GM18526 (cell line): Measurements from ENCODE around the gene ATP1A4.

Source experiments
- POLR2A ChIP-seq: IDR thresholded peaks from 3 replicates; pipeline ENCODE4 v1.6.1; 2011; ENCODE audit not compliant: insufficient read length; ENCODE audit errors: extremely low read depth

Gene ATP1A4

DNA sequence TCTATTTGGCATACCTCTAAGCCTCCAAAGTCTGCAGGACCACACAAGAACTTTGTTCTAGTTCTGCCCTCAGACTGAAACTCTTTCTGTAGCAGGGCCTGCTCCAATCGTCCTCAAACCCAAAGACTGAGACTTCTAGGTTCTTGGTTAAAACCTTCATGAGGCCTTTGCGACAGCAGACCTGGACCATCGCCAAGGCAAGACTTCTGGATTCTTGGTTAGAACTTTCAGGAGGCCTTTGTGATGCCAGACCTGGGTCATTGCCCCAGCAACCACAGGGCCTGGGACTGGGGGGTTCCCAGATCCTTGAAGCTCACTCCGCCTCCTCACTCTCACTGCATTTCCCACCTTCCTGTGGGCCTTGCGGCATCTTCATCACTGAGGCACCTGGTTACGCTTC is at the start of gene ATP1A4:
Gene ATP1A4 (plus strand): TSS at position 301 of the 400 bp plus-strand sequence. CDS start 438 bp downstream, outside the sequence.
- no peak for TF ChIP-seq POLR2A

DNA sequence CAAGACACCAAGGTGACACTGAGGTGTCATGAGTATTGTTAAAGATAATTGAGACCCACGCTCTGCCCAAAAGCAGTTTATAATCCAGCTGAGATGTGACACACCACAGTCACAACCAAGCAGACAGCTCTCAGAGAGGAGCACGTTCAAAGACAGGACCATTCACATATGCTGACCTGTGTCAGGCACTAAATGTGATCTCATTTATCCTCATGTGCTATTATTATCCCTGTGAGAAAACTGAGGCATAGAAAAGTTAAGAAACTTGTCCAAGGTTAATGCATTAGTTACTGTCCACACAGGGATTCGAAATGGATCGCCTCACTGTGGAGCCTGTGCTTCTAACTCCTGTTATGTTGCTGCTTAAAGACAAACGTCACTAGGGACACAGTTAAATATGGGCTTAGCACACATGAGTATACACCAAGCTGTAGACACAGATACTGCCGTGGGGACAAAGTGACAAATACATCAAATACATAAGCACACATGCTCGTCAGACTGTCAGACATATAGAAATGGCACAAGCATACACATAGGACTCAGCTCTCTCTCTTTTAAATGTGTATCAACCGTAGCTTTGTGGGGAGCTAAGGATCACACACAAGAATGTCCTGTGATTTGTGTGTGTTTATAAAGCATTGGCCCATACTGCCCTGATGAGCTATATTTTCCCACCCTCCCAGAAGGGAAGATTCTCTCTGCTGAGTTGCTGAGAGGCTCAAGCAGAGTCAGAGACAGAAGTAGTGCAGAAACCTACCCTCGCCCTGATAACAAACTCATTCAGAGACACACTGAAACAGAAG is 49.5 kb upstream of the ATP1A4 start:
- no peak for TF ChIP-seq POLR2A

DNA sequence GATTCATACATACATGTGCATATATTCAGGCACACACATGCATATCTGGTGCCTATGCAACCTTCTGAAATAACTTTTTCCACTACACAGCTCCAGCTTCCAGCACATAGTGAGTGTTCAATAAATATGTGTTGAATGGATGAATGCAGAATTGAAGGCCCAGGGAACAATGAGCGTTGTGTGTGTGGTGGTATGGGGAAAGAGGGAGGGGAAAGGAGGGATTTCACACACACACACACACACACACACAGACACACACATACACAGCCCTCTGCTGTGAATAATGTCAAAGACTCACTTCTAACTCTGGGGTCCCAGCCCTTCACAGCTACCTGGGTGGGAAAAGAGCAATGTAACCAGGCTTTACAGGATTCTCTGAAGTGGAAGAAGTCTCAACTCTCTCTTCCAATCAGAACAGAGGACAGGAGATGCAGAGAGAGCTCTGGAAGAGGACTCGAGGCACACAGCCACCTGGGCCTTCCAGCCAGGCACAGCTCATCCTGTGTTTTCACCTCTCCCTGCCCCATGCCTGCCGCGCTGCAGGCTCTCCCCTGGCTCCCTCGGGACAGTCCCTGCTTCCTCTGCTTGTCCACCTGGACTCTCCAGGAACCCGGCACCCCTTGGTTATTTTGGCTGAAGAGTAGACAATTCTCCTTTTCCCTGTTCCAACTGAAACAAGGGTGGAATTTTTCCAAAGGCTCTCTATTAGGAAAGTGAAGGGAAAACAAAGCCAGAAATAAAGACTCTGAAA is 47.6 kb upstream of the ATP1A4 start:
- no peak for TF ChIP-seq POLR2A

DNA sequence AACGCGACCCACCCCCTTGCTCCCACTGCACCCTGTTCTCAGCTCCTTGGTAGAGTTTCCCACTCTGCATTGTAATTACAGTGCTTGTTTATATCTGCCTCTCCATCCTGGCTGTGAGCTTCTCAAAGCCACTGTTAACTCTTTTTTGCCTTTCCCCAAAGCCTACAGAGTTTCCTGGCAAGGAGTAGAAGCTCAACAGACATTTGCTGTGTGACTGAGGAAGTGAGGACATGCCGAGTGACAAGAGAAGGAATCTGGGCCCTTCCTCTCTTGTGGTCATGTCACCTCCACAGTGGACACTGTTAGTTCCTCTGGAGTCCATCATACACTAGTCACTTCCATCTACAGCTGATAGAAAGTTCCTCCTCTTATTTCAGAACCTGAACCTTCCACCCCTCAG is 46.9 kb upstream of the ATP1A4 start:
- no peak for TF ChIP-seq POLR2A

DNA sequence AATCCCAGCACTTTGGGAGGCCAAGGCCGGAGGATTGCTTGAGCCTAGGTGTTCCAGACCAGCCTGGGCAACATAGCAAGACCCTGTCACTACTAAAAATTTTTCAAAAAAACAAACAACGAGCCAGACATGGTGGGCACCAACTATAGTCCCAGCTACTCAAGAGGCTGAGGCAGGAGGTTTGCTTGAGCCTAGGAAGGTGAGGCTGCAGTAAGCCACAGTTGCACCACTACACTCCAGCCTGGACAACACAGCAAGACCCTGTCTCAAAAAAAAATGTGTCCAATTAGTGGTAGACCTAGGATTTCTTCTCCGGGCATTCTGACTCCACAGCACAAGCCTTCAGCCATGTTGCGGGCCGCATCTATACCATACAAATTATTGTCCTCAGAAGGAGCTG is 46.2 kb upstream of the ATP1A4 start:
- no peak for TF ChIP-seq POLR2A

DNA sequence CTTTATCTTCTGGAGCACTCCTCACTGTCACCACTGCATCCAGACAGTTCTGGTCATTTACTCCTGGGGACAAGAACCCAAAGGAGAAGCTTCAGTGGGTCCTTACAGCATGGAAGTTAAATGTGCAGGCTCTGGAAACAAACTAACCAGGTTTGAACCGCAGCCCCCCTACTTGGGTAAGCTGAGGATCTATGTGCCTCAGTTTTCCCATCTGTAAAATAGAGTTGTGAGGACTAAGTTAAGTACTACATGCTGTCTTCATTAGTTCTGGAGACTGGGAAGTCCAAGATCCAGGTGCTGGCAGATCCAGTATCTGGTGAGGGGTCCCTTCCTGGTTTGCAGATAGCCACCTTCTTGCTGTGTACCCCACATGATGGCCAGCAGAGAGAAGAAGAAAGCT is 43.9 kb upstream of the ATP1A4 start:
- no peak for TF ChIP-seq POLR2A

DNA sequence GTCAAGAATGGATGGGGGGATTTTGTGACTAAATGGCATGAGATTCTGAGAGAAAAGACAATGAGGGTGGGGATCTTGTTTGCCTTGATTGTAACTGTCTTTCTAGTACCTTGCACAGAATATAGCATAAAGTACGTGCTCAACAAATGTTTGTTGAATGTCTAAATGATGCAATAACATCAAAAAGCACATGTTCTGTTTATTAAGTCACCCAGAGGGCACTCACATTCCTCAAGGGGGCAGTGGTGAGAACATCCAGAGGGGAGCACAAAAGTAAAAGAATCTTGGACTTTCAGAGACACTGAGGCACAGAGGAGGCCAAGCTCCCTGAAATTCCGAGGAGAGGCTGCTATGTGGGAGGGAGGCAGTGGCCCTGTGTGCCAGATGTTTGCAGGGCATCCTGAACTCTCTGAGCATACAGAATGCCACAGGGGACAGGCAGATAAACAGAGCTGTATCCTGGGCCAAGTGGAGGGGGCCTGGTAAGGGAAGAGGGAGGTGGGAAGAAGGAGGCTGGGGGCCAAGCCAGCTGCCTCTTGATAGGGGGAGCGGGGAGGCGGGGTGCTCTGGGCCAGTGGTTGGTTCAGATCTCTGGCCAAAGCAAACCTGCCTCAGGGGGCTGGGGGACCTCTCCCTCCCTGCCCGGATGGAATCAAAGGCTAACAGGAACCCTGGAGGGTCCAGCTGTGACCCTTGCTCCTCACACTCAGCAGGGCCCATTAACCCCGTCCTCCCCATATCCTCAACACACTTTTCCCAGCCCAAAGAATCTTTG is 42.3 kb upstream of the ATP1A4 start:
- TF ChIP-seq POLR2A = no peak

DNA sequence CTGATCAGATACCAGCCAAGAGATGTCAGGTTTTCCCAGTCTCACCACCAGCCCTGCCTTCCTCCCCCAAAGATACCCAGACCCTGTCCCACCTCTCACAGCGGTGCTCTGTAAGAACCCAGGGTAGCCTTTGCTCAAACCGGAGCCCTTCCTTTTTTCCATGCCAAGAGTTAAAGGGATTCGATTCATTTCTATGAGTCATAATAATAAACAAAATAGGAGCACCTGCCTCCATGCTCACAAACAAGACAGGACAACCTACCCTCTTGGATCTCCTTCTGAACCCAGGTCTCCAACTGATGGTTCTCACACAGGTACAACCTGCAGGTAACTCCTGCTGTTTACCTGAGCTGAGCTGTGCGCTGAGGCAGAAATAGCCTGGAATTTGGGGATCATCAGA is 41.7 kb upstream of the ATP1A4 start:
- no peak for TF ChIP-seq POLR2A

DNA sequence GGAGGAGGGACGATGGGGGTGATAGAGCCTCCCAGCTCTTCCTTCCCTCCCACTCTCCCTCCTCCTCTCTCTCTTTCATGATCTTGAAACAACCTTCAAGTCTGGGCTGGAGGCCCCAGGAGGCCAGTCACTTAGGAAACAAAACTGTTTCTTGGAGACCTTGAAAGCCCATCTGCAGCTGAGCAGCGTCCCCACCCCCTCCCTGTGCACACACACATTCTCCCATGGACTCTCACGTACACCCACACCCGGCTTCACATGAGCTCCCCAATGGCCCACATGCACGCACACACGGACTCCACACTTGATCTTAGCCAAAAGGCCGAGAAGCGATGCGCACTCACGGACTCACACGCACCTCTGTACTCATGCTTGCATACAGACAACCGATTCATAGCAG is 39.0 kb upstream of the ATP1A4 start:
- no peak for TF ChIP-seq POLR2A

DNA sequence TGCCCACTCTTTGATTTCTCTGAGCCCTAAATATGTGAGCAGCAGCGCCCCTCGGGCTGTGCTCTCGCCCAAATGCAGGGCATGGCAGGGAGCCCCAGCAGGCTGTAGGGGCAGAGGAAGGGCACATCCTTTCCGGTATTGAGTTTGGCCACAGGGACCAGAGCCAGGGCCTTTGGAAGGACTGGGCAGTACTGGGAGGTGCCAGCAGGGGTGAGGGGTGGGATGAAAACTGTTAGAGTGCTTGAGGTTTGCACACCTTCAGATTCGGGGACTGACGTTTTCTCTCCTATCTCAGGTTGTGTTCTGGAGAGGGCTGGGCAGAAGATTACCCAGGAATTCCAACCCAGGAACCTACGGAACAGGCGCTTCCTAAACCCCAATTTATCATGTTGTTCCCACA is 38.0 kb upstream of the ATP1A4 start:
- TF ChIP-seq POLR2A = no peak

DNA sequence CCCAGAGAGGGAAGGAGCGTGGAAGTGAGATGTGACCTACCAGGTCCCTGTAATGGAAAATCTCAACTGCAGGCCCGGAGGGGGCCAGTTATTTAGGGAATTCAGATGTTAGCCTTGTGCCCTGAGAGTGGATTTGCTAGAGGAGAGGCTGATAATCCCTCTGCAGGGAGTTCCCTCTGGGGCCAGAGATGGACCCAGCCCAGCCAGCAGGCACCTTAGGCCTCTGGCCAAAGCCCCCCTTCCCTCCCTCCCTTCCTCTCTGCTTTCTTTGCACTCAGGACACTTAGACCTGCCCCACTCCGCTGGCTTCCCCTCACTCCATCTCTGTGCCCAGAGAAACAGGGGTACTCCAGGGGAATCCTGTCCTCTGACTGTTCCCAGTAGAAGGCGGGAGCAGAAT is 37.3 kb upstream of the ATP1A4 start:
- no peak for TF ChIP-seq POLR2A

DNA sequence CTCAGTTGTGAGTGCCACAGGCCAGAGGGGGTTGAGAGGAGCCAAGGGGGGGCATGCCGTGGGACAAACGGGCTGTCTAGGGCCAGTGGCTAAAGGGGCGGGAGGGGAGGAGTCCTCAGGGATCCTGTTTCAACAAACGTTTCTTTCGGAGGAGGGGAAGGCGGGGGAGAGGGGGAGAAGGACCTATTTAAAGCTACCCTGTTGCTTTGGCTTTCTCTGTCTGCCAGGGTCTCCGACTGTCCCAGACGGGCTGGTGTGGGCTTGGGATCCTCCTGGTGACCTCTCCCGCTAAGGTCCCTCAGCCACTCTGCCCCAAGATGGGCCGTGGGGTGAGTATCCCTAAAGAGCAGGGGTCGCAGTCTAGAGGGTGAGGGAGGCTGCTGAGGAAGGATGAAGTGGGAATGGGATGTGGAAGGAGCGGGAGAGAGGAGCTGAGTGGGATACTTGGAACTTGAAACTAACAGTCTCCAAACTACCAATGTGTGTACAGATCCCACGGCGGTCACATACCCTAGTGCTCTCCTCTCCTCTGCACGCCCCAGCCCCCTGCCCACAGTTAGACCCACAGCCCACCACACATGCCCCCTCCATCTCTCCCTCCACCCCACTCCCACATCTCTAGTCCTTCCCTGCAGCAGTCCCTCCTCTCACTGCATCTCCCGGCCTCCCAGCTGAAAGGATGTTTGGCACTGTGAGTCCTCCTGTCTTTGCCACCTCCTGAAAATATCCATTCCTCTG is 35.7 kb upstream of the ATP1A4 start, which contains the start of gene ATP1A2:
Gene ATP1A2 (plus strand): TSS at position 215 of the 738 bp plus-strand sequence. CDS start 103 bp downstream, at position 318.
- no peak for TF ChIP-seq POLR2A

DNA sequence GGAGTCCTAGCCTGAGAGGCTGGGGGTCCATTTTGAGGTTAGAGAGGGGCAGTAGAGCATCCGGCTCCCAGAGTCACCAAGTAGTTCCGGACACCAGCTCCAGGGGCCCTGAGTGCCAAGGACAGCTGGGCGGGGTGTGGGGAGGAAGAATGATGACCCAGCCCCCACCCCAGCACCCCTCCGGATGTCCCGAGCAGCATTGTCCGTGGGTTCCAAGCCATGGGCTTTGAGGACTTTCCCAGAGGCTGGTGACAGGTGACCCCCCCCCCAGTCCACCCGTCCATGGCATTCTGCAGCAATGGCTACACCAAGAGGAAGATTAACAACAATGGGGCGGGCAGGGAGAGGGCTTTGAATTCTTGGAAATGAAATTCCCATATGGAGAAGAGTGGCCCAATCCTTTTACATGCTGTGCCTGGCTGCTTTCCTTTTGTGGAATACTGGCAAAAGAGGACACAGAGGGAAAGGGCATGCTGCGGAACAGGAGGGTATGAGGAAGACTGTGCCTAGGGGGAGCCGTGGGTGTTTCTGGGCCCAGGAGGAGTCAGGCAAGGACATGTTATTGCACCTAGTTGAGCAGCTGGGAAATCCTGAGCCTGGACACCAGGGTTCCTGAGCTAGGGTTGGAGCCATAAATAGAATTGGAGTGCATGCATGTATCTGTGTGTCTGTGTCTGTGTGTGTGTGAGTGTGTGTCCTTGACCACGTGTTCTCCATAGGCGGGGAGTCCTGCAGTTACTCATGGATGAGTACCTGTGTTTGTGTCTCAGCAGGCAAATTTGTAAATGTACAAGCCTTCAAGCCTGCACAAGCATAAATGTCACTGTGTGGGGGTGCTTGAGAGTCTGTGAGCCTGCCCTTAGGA is 34.9 kb upstream of the ATP1A4 start:
- no peak for TF ChIP-seq POLR2A

DNA sequence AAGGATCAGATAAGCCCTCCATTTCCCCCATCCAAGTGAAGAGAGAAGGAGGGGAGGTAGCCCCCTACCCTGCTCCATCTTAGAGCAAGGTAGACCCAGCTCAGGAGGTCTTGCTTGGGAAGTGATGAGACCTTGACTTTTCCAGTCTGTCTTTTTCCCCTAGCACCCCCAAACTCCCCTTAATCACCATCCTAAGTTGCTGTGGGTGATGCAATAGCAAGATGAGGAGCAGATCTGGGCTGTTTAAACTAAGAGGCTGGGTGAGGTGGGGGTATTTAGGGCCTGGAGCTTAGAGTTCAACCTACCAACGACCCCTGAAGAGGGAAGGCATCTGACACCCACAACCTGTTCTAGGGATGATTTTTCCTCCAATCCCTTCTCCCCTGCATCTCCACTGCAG is 34.1 kb upstream of the ATP1A4 start:
- TF ChIP-seq POLR2A = no peak

DNA sequence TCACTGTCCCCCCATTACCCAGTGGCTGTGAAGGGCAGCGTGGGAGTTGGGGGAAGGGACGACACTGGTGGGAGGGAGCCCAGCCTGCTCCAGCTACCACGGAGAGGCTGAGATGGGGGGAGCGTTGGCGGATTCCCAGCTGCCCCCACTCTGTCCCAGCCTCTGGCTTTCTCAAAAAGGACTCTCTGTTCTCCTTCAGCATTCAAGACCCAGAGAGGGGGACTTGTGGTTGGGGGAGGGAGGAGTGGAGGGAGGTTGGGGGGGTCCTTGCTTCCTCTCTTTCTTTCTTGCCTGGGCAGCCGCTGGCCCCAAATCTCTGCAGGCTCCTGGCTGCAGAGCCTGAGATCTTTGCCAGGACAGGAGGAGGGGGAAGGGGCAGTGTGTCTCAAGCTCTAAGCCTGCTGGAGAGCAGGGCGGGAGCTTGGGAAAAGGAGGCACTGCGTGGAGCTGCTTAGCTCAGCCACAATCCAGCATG is 33.7 kb upstream of the ATP1A4 start:
- no peak for TF ChIP-seq POLR2A
